Astrocyte (in vitro differentiated cells and primary cell): ENCODE measurements around the gene ACSBG1. TPM values are rescaled to one million over a fixed set of nuclear protein-coding genes. Genes with fewer than 3 reads are reported as not detected.

Experiments used
- DNase-seq: peaks from one replicate; pipeline ENCODE4 v3.0.0-alpha.2; 2010; ENCODE audit warnings: low read depth
- FAIRE-seq: peaks from 2 replicates; lab custom pipeline; 2011; peaks lifted over from hg19 to GRCh38; lab: Jason Lieb, UNC
- H2AFZ ChIP-seq: 2 replicates; pipeline ENCODE4 v1.6.0; 2012; ENCODE audit warnings: low read depth, low read length, inconsistent platforms
- H3K27ac ChIP-seq: 2 replicates; pipeline ENCODE4 v1.5.1; 2011; ENCODE audit warnings: low read depth, low read length, inconsistent platforms
- H3K27me3 ChIP-seq: 2 replicates; pipeline ENCODE4 v1.6.0; 2011; ENCODE audit warnings: low read length, inconsistent platforms; ENCODE audit not compliant: insufficient read depth
- H3K36me3 ChIP-seq: 2 replicates; pipeline ENCODE4 v1.5.1; 2011; ENCODE audit warnings: low read length, inconsistent platforms; ENCODE audit not compliant: insufficient read depth
- H3K4me1 ChIP-seq: 2 replicates; pipeline ENCODE4 v1.5.1; 2011; ENCODE audit warnings: low read length, inconsistent platforms; ENCODE audit not compliant: insufficient read depth
- H3K4me2 ChIP-seq: 2 replicates; pipeline ENCODE4 v1.6.0; 2012; ENCODE audit warnings: low read length, inconsistent platforms
- H3K4me3 ChIP-seq: 2 replicates; pipeline ENCODE4 v1.5.1; 2011; ENCODE audit warnings: low read depth, mild to moderate bottlenecking, low read length, inconsistent platforms; ENCODE audit not compliant: insufficient read depth
- H3K79me2 ChIP-seq: 2 replicates; pipeline ENCODE4 v1.6.0; 2012; ENCODE audit warnings: mild to moderate bottlenecking, low read length, inconsistent platforms; ENCODE audit not compliant: insufficient read depth
- H3K9ac ChIP-seq: 2 replicates; pipeline ENCODE4 v1.6.0; 2012; ENCODE audit warnings: mild to moderate bottlenecking, low read length, inconsistent platforms
- H3K9me3 ChIP-seq: 2 replicates; pipeline ENCODE4 v1.5.1; 2012; ENCODE audit warnings: low read depth, mild to moderate bottlenecking, low read length, inconsistent platforms; ENCODE audit not compliant: insufficient read depth
- H4K20me1 ChIP-seq: 2 replicates; pipeline ENCODE4 v1.6.0; 2012; ENCODE audit warnings: low read length, inconsistent platforms; ENCODE audit not compliant: insufficient read depth
- H3K27ac Mint-ChIP-seq: one replicate; pipeline ENCODE4 v1.8.0; 2021; ENCODE audit warnings: mild to moderate bottlenecking, mixed read lengths; ENCODE audit not compliant: unreplicated experiment
- H3K27me3 Mint-ChIP-seq: one replicate; pipeline ENCODE4 v1.8.0; 2021; ENCODE audit warnings: low read depth, mixed read lengths; ENCODE audit not compliant: unreplicated experiment
- H3K36me3 Mint-ChIP-seq: one replicate; pipeline ENCODE4 v1.8.0; 2021; ENCODE audit warnings: low read depth, mixed read lengths; ENCODE audit not compliant: unreplicated experiment
- H3K4me1 Mint-ChIP-seq: one replicate; pipeline ENCODE4 v1.8.0; 2021; ENCODE audit warnings: low read depth, mixed read lengths; ENCODE audit not compliant: unreplicated experiment
- H3K4me3 Mint-ChIP-seq: one replicate; pipeline ENCODE4 v1.8.0; 2021; ENCODE audit warnings: mild to moderate bottlenecking, moderate library complexity, mixed read lengths; ENCODE audit not compliant: unreplicated experiment
- H3K9me3 Mint-ChIP-seq: one replicate; pipeline ENCODE4 v1.8.0; 2021; ENCODE audit warnings: mild to moderate bottlenecking, mixed read lengths; ENCODE audit not compliant: unreplicated experiment
- EZH2 ChIP-seq: IDR thresholded peaks from 2 replicates; pipeline ENCODE4 v1.6.1; 2012; ENCODE audit warnings: mild to moderate bottlenecking, low read length, inconsistent platforms; ENCODE audit not compliant: insufficient read depth
- total RNA-seq: library from RNA; stranded (reverse); gene quantifications from 2 replicates; pipeline ENCODE4 v1.2.1, GENCODE V29; 2021
- TF ChIP-seq, protein P1 (sequence below): IDR thresholded peaks from 2 replicates; pipeline ENCODE4 v1.5.1; 2011; ENCODE audit warnings: low read depth, mild to moderate bottlenecking, inconsistent platforms, low read length, moderate library complexity; ENCODE audit not compliant: insufficient read depth

ACSBG1 gene
- total RNA-seq, 1 donor from 2014 or later, result not detected

- H3K9ac ChIP-seq, result no peak overlapping the region
- no peak overlapping the region for H3K4me2 ChIP-seq
- FAIRE-seq, result no peak
- no peak overlapping the region for H3K27ac ChIP-seq
- no peaks in the 10 kb centered on the region for H3K36me3 ChIP-seq
- peaks cover 24% of the 10 kb centered on the region for H3K79me2 ChIP-seq
- H3K4me3 ChIP-seq, result no peak overlapping the region
- Mint-ChIP-seq H3K4me3 (no peak overlapping the region), H3K9me3 (no peaks in the 10 kb centered on the region), H3K27ac (no peak overlapping the region), H3K4me1 (peaks cover 5% of the 10 kb centered on the region), H3K36me3 (peaks cover 6% of the 10 kb centered on the region), H3K27me3 (no peaks in the 10 kb centered on the region)
- H4K20me1 ChIP-seq, result peaks cover 14% of the 10 kb centered on the region
- no peak for TF ChIP-seq EZH2
- TF ChIP-seq, protein P1, sequence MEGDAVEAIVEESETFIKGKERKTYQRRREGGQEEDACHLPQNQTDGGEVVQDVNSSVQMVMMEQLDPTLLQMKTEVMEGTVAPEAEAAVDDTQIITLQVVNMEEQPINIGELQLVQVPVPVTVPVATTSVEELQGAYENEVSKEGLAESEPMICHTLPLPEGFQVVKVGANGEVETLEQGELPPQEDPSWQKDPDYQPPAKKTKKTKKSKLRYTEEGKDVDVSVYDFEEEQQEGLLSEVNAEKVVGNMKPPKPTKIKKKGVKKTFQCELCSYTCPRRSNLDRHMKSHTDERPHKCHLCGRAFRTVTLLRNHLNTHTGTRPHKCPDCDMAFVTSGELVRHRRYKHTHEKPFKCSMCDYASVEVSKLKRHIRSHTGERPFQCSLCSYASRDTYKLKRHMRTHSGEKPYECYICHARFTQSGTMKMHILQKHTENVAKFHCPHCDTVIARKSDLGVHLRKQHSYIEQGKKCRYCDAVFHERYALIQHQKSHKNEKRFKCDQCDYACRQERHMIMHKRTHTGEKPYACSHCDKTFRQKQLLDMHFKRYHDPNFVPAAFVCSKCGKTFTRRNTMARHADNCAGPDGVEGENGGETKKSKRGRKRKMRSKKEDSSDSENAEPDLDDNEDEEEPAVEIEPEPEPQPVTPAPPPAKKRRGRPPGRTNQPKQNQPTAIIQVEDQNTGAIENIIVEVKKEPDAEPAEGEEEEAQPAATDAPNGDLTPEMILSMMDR, result no peak
- DNase-seq, result no peak
- peaks cover 14% of the 10 kb centered on the region for H3K4me1 ChIP-seq
- no peaks in the 10 kb centered on the region for H3K9me3 ChIP-seq
- no peak overlapping the region for H2AFZ ChIP-seq
- H3K27me3 ChIP-seq, result no peaks in the 10 kb centered on the region
Observed at GRCh38 chr15:78146425-78147154, 87.8 kb downstream of the ACSBG1 start.

DNA sequence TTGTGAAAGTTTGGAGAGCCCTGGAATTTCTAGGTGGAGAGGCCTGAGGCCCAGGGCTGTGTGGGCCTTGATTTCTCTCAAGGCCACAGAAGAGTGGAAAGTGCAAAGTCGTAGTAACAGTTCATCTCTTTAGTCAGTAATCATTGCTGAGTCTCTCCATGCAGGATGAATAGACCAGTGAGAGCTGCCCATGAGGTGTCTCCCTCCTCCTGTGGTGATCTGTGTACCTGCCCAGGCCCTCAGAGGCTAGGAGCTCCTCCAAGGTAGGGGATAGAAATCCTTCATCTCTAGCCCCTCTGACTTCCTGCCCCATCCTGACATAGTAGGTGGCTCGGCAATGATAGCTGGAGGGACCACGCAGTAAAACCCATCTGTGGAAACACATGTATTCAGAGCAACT is 92.0 kb downstream of the ACSBG1 start:
- TF ChIP-seq, protein P1, result no peak
- no peak for TF ChIP-seq EZH2
- H3K36me3 Mint-ChIP-seq, result peaks cover 4% of the 10 kb centered on the region

DNA sequence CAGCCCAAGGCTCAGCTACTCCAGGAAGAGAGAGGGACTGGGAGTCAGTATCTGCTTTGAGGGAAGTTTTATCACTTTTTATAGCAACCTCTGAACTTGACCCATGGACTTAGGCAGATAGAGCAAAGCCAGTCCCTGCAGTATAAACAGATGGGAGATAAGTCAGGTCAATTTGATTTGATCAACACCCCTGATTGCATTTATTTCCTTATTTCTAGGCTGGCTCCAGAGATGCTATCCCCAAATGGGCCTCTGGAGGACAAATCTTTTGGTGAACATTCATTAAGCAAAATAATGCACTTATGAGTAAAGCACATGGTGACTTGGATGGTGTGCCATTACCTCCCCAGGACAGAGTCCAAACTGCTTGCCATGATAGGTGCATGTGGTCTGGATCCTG is 94.1 kb downstream of the ACSBG1 start:
- Histone ChIP-seq H4K20me1 (no peaks in the 10 kb centered on the region), H2AFZ (no peak overlapping the region), H3K9ac (no peak overlapping the region), H3K79me2 (no peaks in the 10 kb centered on the region), H3K4me3 (no peak overlapping the region), H3K36me3 (no peaks in the 10 kb centered on the region), H3K27me3 (no peaks in the 10 kb centered on the region), H3K27ac (no peak overlapping the region), H3K4me2 (no peak overlapping the region), H3K9me3 (no peaks in the 10 kb centered on the region), H3K4me1 (no peaks in the 10 kb centered on the region)
- no peaks in the 10 kb centered on the region for H3K9me3 Mint-ChIP-seq
- H3K27me3 Mint-ChIP-seq, result peaks cover 7% of the 10 kb centered on the region
- peaks cover 2% of the 10 kb centered on the region for H3K4me1 Mint-ChIP-seq
- no peaks in the 10 kb centered on the region for H3K36me3 Mint-ChIP-seq
- H3K4me3 Mint-ChIP-seq, result no peak overlapping the region
- no peak overlapping the region for H3K27ac Mint-ChIP-seq
- no peak for DNase-seq
- FAIRE-seq, result no peak
- TF ChIP-seq, protein P1, result no peak
- no peak for TF ChIP-seq EZH2

More for the DNA sequence above, 92.0 kb downstream of the ACSBG1 start:
- Histone ChIP-seq H3K27me3 (no peaks in the 10 kb centered on the region), H3K4me1 (no peaks in the 10 kb centered on the region), H4K20me1 (no peaks in the 10 kb centered on the region), H3K27ac (no peak overlapping the region), H2AFZ (no peak overlapping the region), H3K4me3 (no peak overlapping the region), H3K79me2 (no peaks in the 10 kb centered on the region), H3K9me3 (no peaks in the 10 kb centered on the region), H3K9ac (no peak overlapping the region), H3K4me2 (no peak overlapping the region), H3K36me3 (no peaks in the 10 kb centered on the region)
- no peak for DNase-seq
- H3K27me3 Mint-ChIP-seq, result peaks cover 5% of the 10 kb centered on the region
- H3K4me3 Mint-ChIP-seq, result no peak overlapping the region
- no peak overlapping the region for H3K27ac Mint-ChIP-seq
- H3K4me1 Mint-ChIP-seq, result no peaks in the 10 kb centered on the region
- FAIRE-seq, result no peak
- no peaks in the 10 kb centered on the region for H3K9me3 Mint-ChIP-seq
